ENCODE data around the gene CYB561A3.
"Not testable (repeated sequence)": the region's sequence is repeated elsewhere in the genome, so short reads cannot be mapped to it uniquely, and the experiment has no call there.

CYB561A3 gene, protein sequence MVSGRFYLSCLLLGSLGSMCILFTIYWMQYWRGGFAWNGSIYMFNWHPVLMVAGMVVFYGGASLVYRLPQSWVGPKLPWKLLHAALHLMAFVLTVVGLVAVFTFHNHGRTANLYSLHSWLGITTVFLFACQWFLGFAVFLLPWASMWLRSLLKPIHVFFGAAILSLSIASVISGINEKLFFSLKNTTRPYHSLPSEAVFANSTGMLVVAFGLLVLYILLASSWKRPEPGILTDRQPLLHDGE

GRCh38 chr11:61361741-61362541 lies at the start of gene CYB561A3, which contains the start of gene TMEM138:
Gene CYB561A3, minus strand, starts transcription at chr11:61361882. Its CDS starts 5,169 bp downstream, at chr11:61356713.
Gene TMEM138, plus strand, starts transcription at chr11:61362374. Its CDS starts 2,017 bp downstream, at chr11:61364391.
- peak; percentile 78 for DNase-seq (ENCODE audit: low read depth)

DNA sequence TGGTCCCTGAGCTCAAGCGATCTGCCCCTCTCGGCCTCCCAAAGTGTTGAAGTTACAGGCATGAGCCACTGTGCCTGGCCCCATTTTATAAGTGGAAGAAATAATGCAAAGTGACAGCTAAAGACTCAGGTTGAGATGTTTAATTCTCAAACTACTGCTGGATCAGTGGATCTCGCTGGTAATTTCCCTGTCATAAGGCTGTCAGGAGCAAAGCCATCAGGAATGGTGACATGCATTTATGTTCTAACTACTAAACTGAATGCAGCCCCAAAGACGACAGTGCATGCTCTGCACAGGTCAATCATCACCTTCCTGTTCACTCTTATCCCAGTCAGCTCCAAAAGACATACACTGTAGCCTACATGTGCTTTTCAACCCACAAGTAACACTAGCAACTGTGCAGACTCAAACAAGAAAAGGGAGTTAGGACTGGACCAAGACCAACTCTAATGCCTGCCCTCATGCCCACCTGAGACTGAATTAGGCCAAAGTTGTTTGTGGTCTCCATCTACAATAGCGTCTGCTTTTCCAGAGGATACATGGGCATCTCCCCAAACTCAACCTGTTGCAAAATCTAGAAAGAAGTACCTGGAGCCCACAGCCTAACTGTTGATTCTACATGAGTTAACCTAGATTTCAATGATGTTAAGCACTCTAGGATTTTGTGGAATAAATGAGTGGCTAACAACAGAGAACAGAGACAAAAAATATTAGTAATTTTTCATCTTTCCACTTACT lies 45.5 kb upstream of the CYB561A3 start:
- no peak for DNase-seq (ENCODE audit: low read depth)

DNA sequence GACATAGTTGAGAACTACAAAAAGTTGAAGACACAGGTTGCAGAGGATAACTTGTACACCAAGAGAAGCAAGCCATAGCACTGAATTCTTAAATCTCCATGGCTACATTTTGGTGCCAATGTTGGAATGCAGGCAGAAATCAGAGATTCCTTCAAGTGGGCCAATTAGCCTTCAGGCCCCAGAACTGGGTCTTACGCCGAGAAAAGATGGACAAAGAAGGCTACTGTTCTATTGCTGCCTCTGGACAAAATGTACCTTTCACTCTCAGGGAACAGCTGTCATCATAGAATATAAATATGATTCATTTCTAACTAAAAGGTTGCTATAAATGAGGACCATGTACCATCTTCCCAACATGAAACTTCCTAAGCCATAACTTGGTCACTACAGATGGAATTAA lies 44.4 kb upstream of the CYB561A3 start:
- DNase-seq (ENCODE audit: low read depth) = no peak

GRCh38 chr11:61404641-61405040 lies 43.0 kb upstream of the CYB561A3 start:
- DNase-seq (ENCODE audit: low read depth) = no peak

- DNase-seq (ENCODE audit: low read depth) = no peak
Measured at GRCh38 chr11:61404103-61404502, 42.4 kb upstream of the CYB561A3 start.

DNA sequence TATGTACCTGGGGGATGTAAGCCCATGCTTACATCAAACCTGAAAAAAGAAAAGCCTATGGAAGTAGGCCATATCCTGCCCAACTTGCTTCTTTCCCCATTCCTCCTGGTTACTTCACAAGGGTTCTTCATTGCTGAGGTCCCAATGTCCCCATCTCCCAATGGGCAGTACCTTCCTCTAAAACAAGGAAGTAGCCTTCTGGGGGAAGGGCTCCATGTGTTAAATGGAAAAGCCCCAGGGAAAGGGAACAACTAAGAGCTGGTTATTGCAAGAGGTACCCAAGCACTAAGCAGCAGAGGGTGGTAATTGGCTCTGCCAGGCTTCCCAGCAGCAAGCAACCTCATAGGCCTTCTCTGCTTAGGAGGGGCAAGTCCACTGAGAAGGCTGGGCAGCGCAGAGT lies 42.0 kb upstream of the CYB561A3 start:
- no peak for DNase-seq (ENCODE audit: low read depth)

DNA sequence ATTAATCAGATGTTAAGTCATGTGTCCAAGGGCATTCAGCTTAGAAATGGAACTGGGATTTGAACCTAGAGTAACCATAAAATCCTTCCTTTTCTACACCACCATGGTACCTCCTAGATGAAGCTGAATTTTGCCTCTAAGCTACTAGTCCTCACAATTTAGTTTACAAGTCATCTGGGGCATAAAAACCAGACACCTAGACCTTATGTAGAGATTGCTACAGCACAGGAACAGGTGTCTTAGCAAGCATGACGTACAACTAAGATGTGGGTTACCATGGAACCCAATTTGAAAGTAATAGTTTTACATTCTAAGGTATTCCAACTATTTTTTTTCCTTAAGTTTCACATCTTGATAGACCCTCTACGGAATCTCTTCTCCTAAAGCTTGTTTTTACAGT lies 39.9 kb upstream of the CYB561A3 start:
- DNase-seq (ENCODE audit: low read depth) = no peak

- DNase-seq (ENCODE audit: low read depth) = no peak
Measured at GRCh38 chr11:61401173-61401572, 39.5 kb upstream of the CYB561A3 start.

- DNase-seq (ENCODE audit: low read depth) = no peak
Measured at GRCh38 chr11:61392981-61393595, 31.4 kb upstream of the CYB561A3 start.

DNA sequence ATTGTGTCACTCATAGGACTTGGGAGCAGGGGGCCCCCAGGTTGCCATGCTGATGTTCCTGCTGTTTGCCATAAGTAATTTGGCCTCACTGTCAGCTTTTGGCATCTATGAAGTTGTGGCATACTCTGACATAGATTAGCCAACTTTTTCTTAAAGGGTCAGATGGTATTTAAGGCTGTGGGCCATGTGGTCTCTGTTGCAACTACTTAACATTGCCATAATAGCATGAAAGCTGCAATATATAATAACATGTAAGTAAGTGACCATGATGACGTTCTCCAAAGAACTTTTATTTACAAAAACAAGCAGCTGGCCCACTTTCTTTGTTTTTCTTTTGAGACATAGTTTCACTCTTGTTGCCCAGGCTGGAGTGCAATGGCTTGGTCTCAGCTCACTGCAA lies 28.5 kb upstream of the CYB561A3 start:
- no peak for DNase-seq (ENCODE audit: low read depth)

GRCh38 chr11:61384271-61385242 lies 22.9 kb upstream of the CYB561A3 start:
- DNase-seq (ENCODE audit: low read depth) = no peak

GRCh38 chr11:61383859-61384258 lies 22.2 kb upstream of the CYB561A3 start:
- not testable (repeated sequence) for DNase-seq (ENCODE audit: low read depth)

- no peak for DNase-seq (ENCODE audit: low read depth)
Measured at GRCh38 chr11:61380884-61381283, 19.2 kb upstream of the CYB561A3 start.

DNA sequence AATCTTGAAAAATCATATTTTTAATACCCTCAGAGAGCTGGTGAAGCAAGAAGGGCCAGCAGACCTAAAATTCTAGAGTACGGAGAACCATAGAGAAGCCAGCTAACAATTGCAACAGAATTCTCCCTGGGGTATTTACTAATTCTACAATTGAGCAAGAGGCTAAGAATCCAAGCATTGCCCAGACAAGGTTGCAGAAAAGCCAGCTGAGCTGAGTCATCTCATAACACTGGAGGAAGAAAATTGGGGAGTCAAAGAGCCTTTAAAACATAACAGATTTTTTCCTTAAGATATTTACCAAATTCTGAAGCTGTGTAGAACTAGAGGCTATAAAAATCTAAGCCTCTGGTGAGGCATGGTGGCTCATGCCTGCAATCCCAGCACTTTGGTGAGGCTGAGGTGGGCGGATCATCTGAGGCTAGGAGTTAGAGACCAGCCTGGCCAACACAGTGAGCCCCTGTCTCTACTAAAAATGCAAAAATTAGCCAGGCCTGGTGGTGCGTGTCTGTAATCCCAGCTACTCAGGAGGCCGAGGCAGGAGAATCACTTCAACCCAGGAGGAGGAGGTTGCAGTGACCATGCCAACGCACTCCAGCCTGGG lies 17.1 kb upstream of the CYB561A3 start:
- no peak for DNase-seq (ENCODE audit: low read depth)

DNA sequence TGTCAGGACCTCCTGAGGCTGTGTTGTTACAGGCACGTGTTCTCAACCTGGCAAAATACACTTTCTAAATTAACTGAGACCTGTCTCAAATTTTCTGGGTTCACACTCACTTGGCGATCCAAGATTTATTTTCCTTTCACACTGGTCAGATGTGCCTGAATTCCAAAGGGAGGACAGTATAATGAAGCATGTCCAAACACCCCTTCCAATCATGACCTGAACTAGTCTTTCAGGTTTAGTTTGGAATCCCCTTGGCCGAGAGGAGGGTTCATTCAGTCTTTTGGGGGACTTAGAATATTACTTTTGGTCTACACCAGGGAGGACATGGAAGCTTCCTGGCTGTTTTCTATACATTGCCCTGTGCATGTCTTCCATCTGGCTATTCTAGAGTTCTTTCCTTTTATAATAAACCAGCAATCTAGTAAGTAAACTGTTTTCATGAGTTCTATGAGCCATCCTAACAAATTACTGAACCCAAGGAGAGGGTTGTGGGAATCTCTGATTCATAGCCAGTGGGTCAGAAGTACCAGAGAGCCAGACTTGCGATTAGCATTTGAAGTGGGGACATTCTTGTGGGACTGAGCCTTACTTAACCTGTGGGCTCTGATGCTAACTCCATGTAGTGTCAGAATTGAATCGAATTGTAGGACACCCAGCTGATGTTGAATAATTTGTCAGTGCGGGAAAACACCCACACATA lies 15.9 kb upstream of the CYB561A3 start:
- no peak for DNase-seq (ENCODE audit: low read depth)

DNA sequence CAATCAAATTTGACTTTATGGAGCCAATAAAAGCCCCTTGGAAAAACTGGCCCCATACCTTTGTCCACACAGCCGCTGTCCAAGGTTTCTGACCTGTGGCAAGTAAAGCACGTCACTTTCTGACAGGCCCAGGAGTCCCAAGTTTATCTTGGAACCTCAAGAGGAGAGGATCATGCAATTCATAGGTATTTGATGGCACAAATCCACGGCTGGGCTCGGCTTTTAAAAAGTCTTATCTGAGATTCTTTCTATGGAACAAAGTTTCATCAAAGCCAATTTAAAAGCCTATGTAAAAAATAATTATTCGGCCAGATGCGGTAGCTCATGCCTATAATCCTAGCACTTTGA lies 14.1 kb upstream of the CYB561A3 start:
- no peak for DNase-seq (ENCODE audit: low read depth)

DNA sequence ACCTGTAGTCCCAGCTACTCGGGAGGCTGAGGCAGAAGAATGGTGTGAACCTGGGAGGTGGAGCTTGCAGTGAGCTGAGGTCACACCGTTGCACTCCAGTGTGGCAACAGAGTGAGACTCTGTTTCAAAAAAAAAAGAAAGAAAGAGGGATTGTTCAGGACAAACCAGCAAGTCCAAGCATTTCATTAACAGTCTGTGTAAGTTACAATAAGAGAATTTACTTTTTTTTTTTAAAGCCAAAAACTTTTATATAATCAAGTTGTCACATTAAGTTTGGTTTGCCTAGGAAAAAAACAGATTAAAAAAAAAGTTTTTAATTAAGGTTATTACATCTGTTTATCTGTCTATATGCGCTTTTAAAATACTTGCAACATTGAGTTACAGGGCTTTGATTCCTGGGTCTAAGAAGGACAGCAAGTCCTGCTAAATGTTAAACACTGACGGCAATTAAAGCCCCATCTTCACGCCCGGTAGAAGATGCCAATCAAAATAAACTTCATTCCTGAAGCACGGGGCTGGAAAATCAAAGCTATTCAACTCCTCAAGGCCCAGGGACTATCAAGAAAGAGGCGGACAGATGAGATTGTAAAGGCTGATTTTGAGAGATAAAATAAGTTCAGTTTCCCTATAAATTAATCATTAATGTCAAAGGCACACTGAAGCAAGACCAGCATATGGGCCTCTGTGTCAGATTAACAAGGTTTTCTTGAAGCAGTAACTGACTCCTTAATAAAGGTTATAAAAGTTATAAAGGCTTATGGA lies 11.2 kb upstream of the CYB561A3 start:
- DNase-seq (ENCODE audit: low read depth) = no peak

GRCh38 chr11:61370349-61371005 lies 8.8 kb upstream of the CYB561A3 start:
- DNase-seq (ENCODE audit: low read depth) = no peak
